IPS-15b (cell line): Measurements from ENCODE around the gene MAST2.
"Not testable (repeated sequence)": the region's sequence is repeated elsewhere in the genome, so short reads cannot be mapped to it uniquely, and the experiment has no call there.

ENCODE experiments used
- H3K27me3 ChIP-seq: one replicate; pipeline ENCODE4 v1.6.1; 2013; ENCODE audit warnings: low read length; ENCODE audit not compliant: control insufficient read depth, insufficient read depth
- H3K36me3 ChIP-seq: one replicate; pipeline ENCODE4 v1.6.1; 2013; ENCODE audit warnings: low read length; ENCODE audit not compliant: control insufficient read depth, insufficient read depth
- H3K4me1 ChIP-seq: one replicate; pipeline ENCODE4 v1.6.1; 2013; ENCODE audit warnings: mild to moderate bottlenecking, low read length; ENCODE audit not compliant: control insufficient read depth, insufficient read depth
- H3K4me3 ChIP-seq: one replicate; pipeline ENCODE4 v1.5.1; 2013; ENCODE audit warnings: low read depth, low read length
- H3K9ac ChIP-seq: one replicate; pipeline ENCODE4 v1.6.1; 2013; ENCODE audit warnings: low read depth, mild to moderate bottlenecking, low read length
- H3K9me3 ChIP-seq: one replicate; pipeline ENCODE4 v1.6.1; 2013; ENCODE audit warnings: mild to moderate bottlenecking, low read length; ENCODE audit not compliant: control insufficient read depth, insufficient read depth

Gene MAST2

GRCh38 chr1:45930258-45931150 is 127.1 kb downstream of the MAST2 start:
- no peak overlapping the region for H3K4me3 ChIP-seq
- no peaks in the 10 kb centered on the region for H3K9me3 ChIP-seq
- H3K9ac ChIP-seq, result no peak overlapping the region
- H3K36me3 ChIP-seq, result no peaks in the 10 kb centered on the region
- no peaks in the 10 kb centered on the region for H3K27me3 ChIP-seq
- H3K4me1 ChIP-seq, result peaks cover 29% of the 10 kb centered on the region

- not testable (repeated sequence) for H3K36me3 ChIP-seq, H3K27me3 ChIP-seq, H3K9me3 ChIP-seq, H3K9ac ChIP-seq, H3K4me3 ChIP-seq
- peaks cover 16% of the 10 kb centered on the region for H3K4me1 ChIP-seq
Measured at GRCh38 chr1:45932205-45932604, 128.8 kb downstream of the MAST2 start.

- Histone ChIP-seq H3K4me1 (no peaks in the 10 kb centered on the region), H3K4me3 (no peak overlapping the region), H3K36me3 (no peaks in the 10 kb centered on the region), H3K27me3 (no peaks in the 10 kb centered on the region), H3K9me3 (no peaks in the 10 kb centered on the region), H3K9ac (no peak overlapping the region)
Measured at GRCh38 chr1:45934947-45935346, 131.5 kb downstream of the MAST2 start.

- Histone ChIP-seq H3K27me3 (no peaks in the 10 kb centered on the region), H3K4me1 (peaks cover 6% of the 10 kb centered on the region), H3K9ac (no peak overlapping the region), H3K4me3 (no peak overlapping the region), H3K36me3 (no peaks in the 10 kb centered on the region), H3K9me3 (no peaks in the 10 kb centered on the region)
Measured at GRCh38 chr1:45938029-45938428, 134.6 kb downstream of the MAST2 start.

DNA sequence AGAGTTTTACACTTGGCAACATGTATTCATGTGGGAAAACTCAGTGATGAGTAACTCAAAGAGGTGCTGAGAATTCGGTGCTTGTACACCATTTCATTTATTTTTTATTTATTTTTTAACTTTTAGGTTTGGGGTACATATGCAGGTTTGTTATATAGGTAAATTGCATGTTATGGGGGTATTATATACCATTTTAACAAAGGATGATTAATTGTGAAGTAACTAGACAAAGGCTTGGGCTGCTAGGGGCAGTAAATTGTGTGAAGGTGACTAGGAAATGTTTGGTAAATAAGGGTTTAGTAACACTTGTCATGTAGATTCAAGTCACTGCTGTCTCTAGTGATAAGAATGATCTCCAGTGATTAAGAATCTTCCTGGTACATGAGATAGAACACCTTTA is 139.0 kb downstream of the MAST2 start:
- Histone ChIP-seq H3K36me3 (no peaks in the 10 kb centered on the region), H3K4me1 (peaks cover 6% of the 10 kb centered on the region), H3K9ac (no peak overlapping the region), H3K27me3 (no peaks in the 10 kb centered on the region), H3K9me3 (no peaks in the 10 kb centered on the region), H3K4me3 (no peak overlapping the region)

- H3K4me3 ChIP-seq, result no peak overlapping the region
- no peak overlapping the region for H3K9ac ChIP-seq
- peaks cover 6% of the 10 kb centered on the region for H3K4me1 ChIP-seq
Measured at GRCh38 chr1:45943185-45943584, 139.8 kb downstream of the MAST2 start.

GRCh38 chr1:45945426-45945825 is 142.0 kb downstream of the MAST2 start:
- no peak overlapping the region for H3K9ac ChIP-seq
- no peaks in the 10 kb centered on the region for H3K36me3 ChIP-seq
- H3K4me1 ChIP-seq, result peaks cover 6% of the 10 kb centered on the region
- no peak overlapping the region for H3K4me3 ChIP-seq
- H3K27me3 ChIP-seq, result no peaks in the 10 kb centered on the region
- no peaks in the 10 kb centered on the region for H3K9me3 ChIP-seq

More at GRCh38 chr1:45943185-45943584, 139.8 kb downstream of the MAST2 start:
- no peaks in the 10 kb centered on the region for H3K36me3 ChIP-seq
- H3K9me3 ChIP-seq, result no peaks in the 10 kb centered on the region
- no peaks in the 10 kb centered on the region for H3K27me3 ChIP-seq

DNA sequence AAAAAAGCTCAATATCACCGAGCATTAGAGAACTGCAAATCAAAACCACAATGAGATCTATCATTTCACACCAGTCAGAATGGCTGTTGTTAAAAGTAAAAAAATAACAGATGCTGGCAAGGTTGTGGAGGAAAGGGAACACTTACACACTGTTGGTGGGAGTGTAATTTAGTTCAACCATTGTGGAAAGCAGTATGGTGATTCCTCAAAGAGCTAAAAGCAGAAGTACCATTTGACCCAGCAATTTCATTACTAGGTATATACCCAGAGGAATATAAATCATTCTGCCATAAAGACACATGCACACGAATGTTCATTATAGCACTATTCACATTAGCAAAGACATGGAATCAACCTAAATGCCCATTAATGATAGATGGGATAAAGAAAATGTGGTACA is 146.1 kb downstream of the MAST2 start:
- H3K36me3 ChIP-seq, H3K27me3 ChIP-seq, H3K9me3 ChIP-seq, H3K9ac ChIP-seq, H3K4me3 ChIP-seq: not testable (repeated sequence)
- peaks cover 12% of the 10 kb centered on the region for H3K4me1 ChIP-seq

- H3K9me3 ChIP-seq, result no peaks in the 10 kb centered on the region
- H3K4me3 ChIP-seq, result no peak overlapping the region
- H3K27me3 ChIP-seq, result no peaks in the 10 kb centered on the region
Measured at GRCh38 chr1:45952072-45952471, 148.7 kb downstream of the MAST2 start.

DNA sequence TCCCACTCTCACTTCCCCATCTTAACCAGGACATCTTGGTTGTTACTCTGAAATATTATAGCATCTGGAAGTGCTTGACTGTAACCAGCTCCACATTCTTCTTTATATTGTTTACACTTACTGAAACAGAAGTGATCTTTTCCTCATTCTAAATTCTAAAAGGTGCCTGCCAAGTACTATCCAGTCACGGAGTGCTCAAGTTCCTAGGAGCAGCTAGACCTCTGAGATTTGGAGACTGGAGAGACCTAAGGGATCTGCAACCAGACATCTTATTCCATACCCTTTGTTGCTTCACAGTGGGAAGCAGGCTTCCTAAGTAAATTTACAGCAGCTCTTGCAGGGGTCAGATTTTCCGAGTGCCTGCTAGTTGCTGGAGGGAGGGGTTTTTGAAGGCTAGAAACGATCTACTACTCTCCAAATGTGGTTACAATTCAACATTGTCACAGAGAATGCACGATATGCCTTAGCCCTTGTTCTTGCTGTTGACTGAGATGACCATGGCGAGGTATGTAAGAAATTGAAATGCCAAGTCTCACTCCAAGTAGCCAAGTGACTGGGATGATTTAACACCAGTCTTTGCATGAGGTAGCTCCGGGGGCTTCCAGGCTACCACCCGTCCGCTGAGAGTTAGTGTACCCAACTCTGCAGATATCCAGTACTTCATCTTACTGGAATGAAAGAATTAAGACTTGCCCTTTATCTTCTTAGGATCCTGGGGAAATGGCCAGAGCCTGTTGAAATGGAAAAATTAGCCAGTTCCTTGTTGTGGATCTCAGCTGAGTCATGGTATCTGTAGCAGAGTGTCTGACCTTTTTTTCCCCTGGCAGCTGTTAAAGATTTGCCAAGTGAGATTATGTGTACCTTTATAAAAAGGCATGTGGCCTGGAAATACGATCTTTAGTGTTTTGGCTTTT is 150.8 kb downstream of the MAST2 start:
- Histone ChIP-seq H3K36me3 (no peaks in the 10 kb centered on the region), H3K9ac (no peak overlapping the region), H3K4me1 (peaks cover 16% of the 10 kb centered on the region), H3K27me3 (no peaks in the 10 kb centered on the region), H3K4me3 (no peak overlapping the region), H3K9me3 (no peaks in the 10 kb centered on the region)

More at GRCh38 chr1:45952072-45952471, 148.7 kb downstream of the MAST2 start:
- peaks cover 12% of the 10 kb centered on the region for H3K4me1 ChIP-seq
- H3K36me3 ChIP-seq, result no peaks in the 10 kb centered on the region
- H3K9ac ChIP-seq, result no peak overlapping the region

DNA sequence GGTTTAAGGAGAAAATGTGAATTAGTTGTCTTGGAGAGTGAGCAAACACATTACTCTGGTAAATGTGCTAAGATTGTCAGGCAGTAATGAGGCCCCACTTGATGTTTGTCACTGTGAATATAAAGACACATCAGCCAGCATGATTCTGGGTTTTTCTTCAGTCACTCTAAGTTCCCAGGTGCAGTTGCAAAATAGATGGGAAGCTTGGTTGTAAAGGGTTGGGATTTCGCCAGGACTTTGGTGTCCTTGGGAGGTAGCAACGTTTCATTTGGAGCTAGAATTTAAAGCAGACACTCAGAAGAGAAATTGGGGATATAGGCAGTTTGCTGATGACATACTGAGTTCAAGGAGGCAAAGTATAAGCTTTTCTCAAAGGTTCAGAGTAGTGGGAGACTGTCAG is 154.3 kb downstream of the MAST2 start:
- Histone ChIP-seq H3K9ac (no peak overlapping the region), H3K4me1 (peaks cover 16% of the 10 kb centered on the region), H3K4me3 (no peak overlapping the region), H3K36me3 (no peaks in the 10 kb centered on the region), H3K27me3 (no peaks in the 10 kb centered on the region), H3K9me3 (no peaks in the 10 kb centered on the region)
